ENCODE data around the gene ANXA1. TPM values are rescaled to one million over a fixed set of nuclear protein-coding genes. Genes with fewer than 3 reads are reported as not detected.

Gene ANXA1
- total RNA-seq, 1 experiment from 2014 or later: 2.1 TPM

GRCh38 chr9:73167614-73168013, 15.9 kb downstream of the ANXA1 start:
- peaks cover 10% of the 10 kb centered on the region for H3K4me1 Mint-ChIP-seq
- H3K36me3 Mint-ChIP-seq: no peaks in the 10 kb centered on the region
- ChIA-PET POLR2A (no interaction called here), CTCF (no interaction called here)
- no peak overlapping the region for H3K27ac Mint-ChIP-seq
- no peak overlapping the region for H3K4me3 Mint-ChIP-seq
- H3K27me3 Mint-ChIP-seq (ENCODE audit: low read depth): no peaks in the 10 kb centered on the region
- no peak for ATAC-seq
- no peak for DNase-seq (ENCODE audit: low spot score)
- H3K9me3 Mint-ChIP-seq: no peaks in the 10 kb centered on the region
- TF ChIP-seq ATF1 (CRISPR knock-in tag; IDR thresholded peaks at IDR 0.05) (no peak), ZNF532 (CRISPR knock-in tag; IDR thresholded peaks at IDR 0.05; ENCODE audit: borderline replicate concordance) (no peak), NFYB (CRISPR knock-in tag; conservative IDR thresholded peaks at IDR 0.05; ENCODE audit: low read depth) (no peak)

- ChIA-PET CTCF (no interaction called here), POLR2A (no interaction called here)
- Mint-ChIP-seq H3K36me3 (no peaks in the 10 kb centered on the region), H3K4me3 (no peak overlapping the region), H3K27ac (no peak overlapping the region), H3K4me1 (peaks cover 2% of the 10 kb centered on the region), H3K27me3 (ENCODE audit: low read depth) (no peaks in the 10 kb centered on the region), H3K9me3 (no peaks in the 10 kb centered on the region)
- ATAC-seq (no peak), DNase-seq (ENCODE audit: low spot score) (no peak)
- no peak for TF ChIP-seq OVOL2 (CRISPR knock-in tag; IDR thresholded peaks at IDR 0.05; ENCODE audit: borderline replicate concordance)
- TF ChIP-seq ESRRA (CRISPR knock-in tag; IDR thresholded peaks at IDR 0.05; ENCODE audit: borderline replicate concordance): no peak
- no peak for TF ChIP-seq ATF6 (CRISPR knock-in tag; IDR thresholded peaks at IDR 0.05)
- no peak for TF ChIP-seq ZBTB21 (CRISPR knock-in tag; IDR thresholded peaks at IDR 0.05; ENCODE audit: borderline replicate concordance)
- TF ChIP-seq GRHL2 (CRISPR knock-in tag; IDR thresholded peaks at IDR 0.05; ENCODE audit: insufficient replicate concordance, severe bottlenecking): no peak
These were observed 16.8 kb downstream of the ANXA1 start for GRCh38 chr9:73168298-73168934.

- H3K4me1 Mint-ChIP-seq: peaks cover 3% of the 10 kb centered on the region; the same call in 1 of the 2 replicates
- H3K9me3 Mint-ChIP-seq: no peaks in the 10 kb centered on the region
- ChIA-PET POLR2A (no interaction called here), CTCF (interaction anchor here (1.5 kb wide), 1 partner anchor 63 kb away, joined by 5 read pairs; no protein-coding TSS in a partner anchor)
- no peak for TF ChIP-seq ZBTB21 (CRISPR knock-in tag; IDR thresholded peaks at IDR 0.05; ENCODE audit: borderline replicate concordance)
- no peak for TF ChIP-seq NFATC4 (CRISPR knock-in tag; IDR thresholded peaks at IDR 0.05)
- no peak for TF ChIP-seq AR (CRISPR knock-in tag; IDR thresholded peaks at IDR 0.05)
- TF ChIP-seq CREB1 (CRISPR knock-in tag; IDR thresholded peaks at IDR 0.05): no peak
- TF ChIP-seq NFE2L1 (CRISPR knock-in tag; IDR thresholded peaks at IDR 0.05): no peak
- TF ChIP-seq ZNF138 (CRISPR knock-in tag; conservative IDR thresholded peaks at IDR 0.05): no peak
- TF ChIP-seq PRRX2 (CRISPR knock-in tag; IDR thresholded peaks at IDR 0.05): no peak
- TF ChIP-seq ZNF423 (CRISPR knock-in tag; IDR thresholded peaks at IDR 0.05): no peak
- TF ChIP-seq ZNF121 (CRISPR knock-in tag; IDR thresholded peaks at IDR 0.05): no peak
- no peak for TF ChIP-seq MLX (CRISPR knock-in tag; IDR thresholded peaks at IDR 0.05)
- H3K27ac Mint-ChIP-seq: no peak overlapping the region
- H3K27me3 Mint-ChIP-seq (ENCODE audit: low read depth): no peaks in the 10 kb centered on the region
- ATAC-seq (no peak), DNase-seq (ENCODE audit: low spot score) (no peak)
- H3K4me3 Mint-ChIP-seq: no peak overlapping the region
- H3K36me3 Mint-ChIP-seq: no peaks in the 10 kb centered on the region
These were observed 18.7 kb downstream of the ANXA1 start for GRCh38 chr9:73170185-73170957.
